G401.6 (cell line): ENCODE measurements around the gene ADRM1.

ENCODE experiments used
- FAIRE-seq: peaks from 2 replicates; lab custom pipeline; 2012; peaks lifted over from hg19 to GRCh38; lab: Jason Lieb, UNC

Gene ADRM1

GRCh38 chr20:62298577-62299249, 4.1 kb upstream of the ADRM1 start:
- no peak for FAIRE-seq

GRCh38 chr20:62299666-62300236, 3.0 kb upstream of the ADRM1 start:
- no peak for FAIRE-seq

GRCh38 chr20:62300319-62300718, 2.5 kb upstream of the ADRM1 start:
- FAIRE-seq, result no peak

GRCh38 chr20:62301111-62301668, 1.6 kb upstream of the ADRM1 start:
- no peak for FAIRE-seq

GRCh38 chr20:62301773-62302340, 940 bp upstream of the ADRM1 start:
- peak; percentile 78 for FAIRE-seq

- no peak for FAIRE-seq
Observed at GRCh38 chr20:62303062-62303339, 204 bp downstream of the ADRM1 start.

GRCh38 chr20:62303340-62304226, 786 bp downstream of the ADRM1 start:
- no peak for FAIRE-seq

- no peak for FAIRE-seq
Observed at GRCh38 chr20:62304331-62305148, 1.7 kb downstream of the ADRM1 start.

GRCh38 chr20:62305149-62305764, 2.5 kb downstream of the ADRM1 start:
- no peak for FAIRE-seq

GRCh38 chr20:62305765-62306413, 3.1 kb downstream of the ADRM1 start:
- FAIRE-seq, result no peak

- no peak for FAIRE-seq
Observed at GRCh38 chr20:62306414-62307187, 3.8 kb downstream of the ADRM1 start.

GRCh38 chr20:62307226-62308101, 4.7 kb downstream of the ADRM1 start:
- no peak for FAIRE-seq

GRCh38 chr20:62308102-62308822, 5.5 kb downstream of the ADRM1 start:
- FAIRE-seq, result no peak

GRCh38 chr20:62309198-62309944, 6.6 kb downstream of the ADRM1 start:
- no peak for FAIRE-seq

- FAIRE-seq, result no peak
Observed at GRCh38 chr20:62309947-62310756, 7.4 kb downstream of the ADRM1 start.

GRCh38 chr20:62310757-62311121, 7.9 kb downstream of the ADRM1 start:
- FAIRE-seq, result no peak

GRCh38 chr20:62311150-62311549, 8.4 kb downstream of the ADRM1 start:
- no peak for FAIRE-seq
